ENCODE data around the gene KCNJ9.

The KCNJ9 gene

GRCh38 chr1:160087118-160087662 is 5.9 kb downstream of the KCNJ9 start:
- DNase-seq (ENCODE audit: low read depth in 2 of 2) = no peak

- no peak for DNase-seq (ENCODE audit: low read depth in 2 of 2)
Measured at GRCh38 chr1:160089883-160090282, 8.5 kb downstream of the KCNJ9 start.

GRCh38 chr1:160090760-160091159 is 9.4 kb downstream of the KCNJ9 start:
- no peak for DNase-seq (ENCODE audit: low read depth in 2 of 2)

- no peak for DNase-seq (ENCODE audit: low read depth in 2 of 2)
Measured at GRCh38 chr1:160091666-160092223, 10.4 kb downstream of the KCNJ9 start.

- no peak for DNase-seq (ENCODE audit: low read depth in 2 of 2)
Measured at GRCh38 chr1:160092366-160093068, 11.2 kb downstream of the KCNJ9 start.

- no peak for DNase-seq (ENCODE audit: low read depth in 2 of 2)
Measured at GRCh38 chr1:160093069-160093395, 11.7 kb downstream of the KCNJ9 start.

- DNase-seq (ENCODE audit: low read depth in 2 of 2) = no peak
Measured at GRCh38 chr1:160093624-160094290, 12.4 kb downstream of the KCNJ9 start.

- DNase-seq (ENCODE audit: low read depth in 2 of 2) = no peak
Measured at GRCh38 chr1:160094291-160094625, 12.9 kb downstream of the KCNJ9 start.

GRCh38 chr1:160094806-160095205 is 13.5 kb downstream of the KCNJ9 start:
- DNase-seq (ENCODE audit: low read depth in 2 of 2) = no peak

- no peak for DNase-seq (ENCODE audit: low read depth in 2 of 2)
Measured at GRCh38 chr1:160095382-160096105, 14.2 kb downstream of the KCNJ9 start.

GRCh38 chr1:160096274-160097116 is 15.2 kb downstream of the KCNJ9 start:
- DNase-seq (ENCODE audit: low read depth in 2 of 2) = no peak

- peak in 1 of 2 donors; percentile 22 for DNase-seq (ENCODE audit: low read depth in 2 of 2)
Measured at GRCh38 chr1:160097151-160097910, 16.0 kb downstream of the KCNJ9 start.

- DNase-seq (ENCODE audit: low read depth in 2 of 2) = peak; percentile 93 to 94
Measured at GRCh38 chr1:160097911-160098851, 16.8 kb downstream of the KCNJ9 start, which contains the start of gene IGSF8. Gene IGSF8, minus strand, starts transcription at chr1:160098619. Its CDS starts 147 bp downstream, at chr1:160098472.

GRCh38 chr1:160098852-160099561 is 17.7 kb downstream of the KCNJ9 start:
- DNase-seq (ENCODE audit: low read depth in 2 of 2) = peak; percentile 99

GRCh38 chr1:160099716-160100375 is 18.5 kb downstream of the KCNJ9 start:
- DNase-seq (ENCODE audit: low read depth in 2 of 2) = no peak

- DNase-seq (ENCODE audit: low read depth in 2 of 2) = peak; percentile 64 to 67
Measured at GRCh38 chr1:160101037-160101716, 19.8 kb downstream of the KCNJ9 start.

- no peak for DNase-seq (ENCODE audit: low read depth in 2 of 2)
Measured at GRCh38 chr1:160101717-160102522, 20.6 kb downstream of the KCNJ9 start.
